DOHH2 (cell line): Measurements from ENCODE around the gene SENP3.

ENCODE experiments used
- EZH2phosphoT487 ChIP-seq: fragments of 200-600 bp; sonication (generic); IDR thresholded peaks from 2 replicates; pipeline ENCODE4 v1.6.1; 2017; ENCODE audit warnings: borderline replicate concordance, mild to moderate bottlenecking, antibody characterized with exemption, low read length, moderate library complexity, mixed read lengths
- TF ChIP-seq, protein P1 (sequence below): fragments of 200-600 bp; sonication (generic); IDR thresholded peaks from one replicate; pipeline ENCODE4 v1.5.1; 2014; ENCODE audit warnings: antibody characterized with exemption, mild to moderate bottlenecking, low read depth, low read length; ENCODE audit not compliant: poor library complexity, severe bottlenecking

DNA sequence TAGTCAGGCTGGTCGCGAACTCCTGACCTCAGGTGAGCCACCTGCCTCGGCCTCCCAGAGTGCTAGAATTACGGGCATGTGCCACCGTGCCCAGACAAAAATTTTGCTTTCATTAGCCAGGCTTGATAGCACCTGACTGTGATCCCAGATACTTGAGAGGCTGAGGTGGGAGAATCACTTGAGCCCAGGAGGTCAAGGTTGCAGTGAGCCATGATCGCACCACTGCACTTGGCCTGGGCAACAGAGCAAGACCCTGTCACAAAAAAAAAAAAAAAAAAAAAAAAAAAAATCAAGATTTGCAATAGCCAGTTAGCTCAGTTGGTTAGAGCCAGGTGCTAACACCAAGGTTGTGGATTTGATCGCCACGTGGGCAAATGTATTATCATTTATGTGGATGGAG, 59.1 kb downstream of the SENP3 start:
- TF ChIP-seq, protein P1, sequence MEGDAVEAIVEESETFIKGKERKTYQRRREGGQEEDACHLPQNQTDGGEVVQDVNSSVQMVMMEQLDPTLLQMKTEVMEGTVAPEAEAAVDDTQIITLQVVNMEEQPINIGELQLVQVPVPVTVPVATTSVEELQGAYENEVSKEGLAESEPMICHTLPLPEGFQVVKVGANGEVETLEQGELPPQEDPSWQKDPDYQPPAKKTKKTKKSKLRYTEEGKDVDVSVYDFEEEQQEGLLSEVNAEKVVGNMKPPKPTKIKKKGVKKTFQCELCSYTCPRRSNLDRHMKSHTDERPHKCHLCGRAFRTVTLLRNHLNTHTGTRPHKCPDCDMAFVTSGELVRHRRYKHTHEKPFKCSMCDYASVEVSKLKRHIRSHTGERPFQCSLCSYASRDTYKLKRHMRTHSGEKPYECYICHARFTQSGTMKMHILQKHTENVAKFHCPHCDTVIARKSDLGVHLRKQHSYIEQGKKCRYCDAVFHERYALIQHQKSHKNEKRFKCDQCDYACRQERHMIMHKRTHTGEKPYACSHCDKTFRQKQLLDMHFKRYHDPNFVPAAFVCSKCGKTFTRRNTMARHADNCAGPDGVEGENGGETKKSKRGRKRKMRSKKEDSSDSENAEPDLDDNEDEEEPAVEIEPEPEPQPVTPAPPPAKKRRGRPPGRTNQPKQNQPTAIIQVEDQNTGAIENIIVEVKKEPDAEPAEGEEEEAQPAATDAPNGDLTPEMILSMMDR: no peak
- TF ChIP-seq EZH2phosphoT487: no peak
